ENCODE measurements around the gene PODNL1.

Gene PODNL1

GRCh38 chr19:13902993-13903555 lies 35.1 kb downstream of the PODNL1 start:
- Histone ChIP-seq H3K27me3 (ENCODE audit: insufficient read depth, low read length, poor library complexity) (no peaks in the 10 kb centered on the region), H2AFZ (ENCODE audit: low read depth, low read length) (no peak overlapping the region), H3K9me3 (ENCODE audit: insufficient read depth, low read length, severe bottlenecking) (no peaks in the 10 kb centered on the region), H3K79me2 (ENCODE audit: insufficient read depth, low read length) (peaks cover 28% of the 10 kb centered on the region), H4K20me1 (ENCODE audit: insufficient read depth, low read length) (no peaks in the 10 kb centered on the region), H3K9ac (ENCODE audit: low read depth, low read length) (no peak overlapping the region), H3K4me1 (ENCODE audit: insufficient read depth, low read length) (peaks cover 78% of the 10 kb centered on the region), H3K27ac (ENCODE audit: low read length) (peak overlapping the region; percentile 10; the same call in 1 of the 2 replicates), H3K36me3 (ENCODE audit: insufficient read depth, low read length) (peaks cover 2% of the 10 kb centered on the region), H3K4me3 (ENCODE audit: low read depth in 1 of 2, low read length in 2 of 2) (no peak overlapping the region), H3K4me2 (ENCODE audit: insufficient read depth, low read length) (peak overlapping the region; percentile 91)
- ATAC-seq (ENCODE audit: insufficient read depth, low read depth) (0 out of 3 replicates have a peak, but pooled peaks have one; percentile 16), DNase-seq (peak; percentile 59)
- peak; percentile 74 for TF ChIP-seq CTCF (IDR thresholded peaks at IDR 0.05; ENCODE audit: borderline replicate concordance, extremely low read depth, low read length, poor library complexity, severe bottlenecking)
- no peak for TF ChIP-seq EZH2 (IDR thresholded peaks at IDR 0.05; ENCODE audit: borderline replicate concordance, low read depth, low read length, severe bottlenecking)

GRCh38 chr19:13899912-13900584 lies 38.2 kb downstream of the PODNL1 start:
- Histone ChIP-seq H3K9me3 (ENCODE audit: insufficient read depth, low read length, severe bottlenecking) (no peaks in the 10 kb centered on the region), H3K36me3 (ENCODE audit: insufficient read depth, low read length) (peaks cover 16% of the 10 kb centered on the region), H3K27me3 (ENCODE audit: insufficient read depth, low read length, poor library complexity) (no peaks in the 10 kb centered on the region), H3K79me2 (ENCODE audit: insufficient read depth, low read length) (peaks cover 15% of the 10 kb centered on the region; the same call in 1 of the 2 replicates), H2AFZ (ENCODE audit: low read depth, low read length) (no peak overlapping the region), H3K27ac (ENCODE audit: low read length) (no peak overlapping the region; the same call in 1 of the 2 replicates), H3K4me2 (ENCODE audit: insufficient read depth, low read length) (peak overlapping the region; percentile 26; the same call in 1 of the 2 replicates), H4K20me1 (ENCODE audit: insufficient read depth, low read length) (no peaks in the 10 kb centered on the region), H3K4me3 (ENCODE audit: low read depth in 1 of 2, low read length in 2 of 2) (no peak overlapping the region), H3K9ac (ENCODE audit: low read depth, low read length) (peak overlapping the region; percentile 20; the same call in 1 of the 2 replicates), H3K4me1 (ENCODE audit: insufficient read depth, low read length) (peaks cover 54% of the 10 kb centered on the region)
- no peak for DNase-seq
- no peak for ATAC-seq (ENCODE audit: insufficient read depth, low read depth)
- TF ChIP-seq CTCF (IDR thresholded peaks at IDR 0.05; ENCODE audit: borderline replicate concordance, extremely low read depth, low read length, poor library complexity, severe bottlenecking): no peak
- no peak for TF ChIP-seq EZH2 (IDR thresholded peaks at IDR 0.05; ENCODE audit: borderline replicate concordance, low read depth, low read length, severe bottlenecking)

- Histone ChIP-seq H3K36me3 (ENCODE audit: insufficient read depth, low read length) (peaks cover 22% of the 10 kb centered on the region), H3K79me2 (ENCODE audit: insufficient read depth, low read length) (peaks cover 13% of the 10 kb centered on the region; the same call in 1 of the 2 replicates), H3K4me3 (ENCODE audit: low read depth in 1 of 2, low read length in 2 of 2) (no peak overlapping the region), H3K27me3 (ENCODE audit: insufficient read depth, low read length, poor library complexity) (no peaks in the 10 kb centered on the region), H4K20me1 (ENCODE audit: insufficient read depth, low read length) (no peaks in the 10 kb centered on the region), H3K4me2 (ENCODE audit: insufficient read depth, low read length) (0 out of 2 replicates have a peak overlapping the region, but pooled peaks have one; percentile 0), H3K4me1 (ENCODE audit: insufficient read depth, low read length) (peaks cover 47% of the 10 kb centered on the region), H3K9me3 (ENCODE audit: insufficient read depth, low read length, severe bottlenecking) (no peaks in the 10 kb centered on the region), H2AFZ (ENCODE audit: low read depth, low read length) (no peak overlapping the region), H3K9ac (ENCODE audit: low read depth, low read length) (no peak overlapping the region), H3K27ac (ENCODE audit: low read length) (peak overlapping the region; percentile 9; the same call in 1 of the 2 replicates)
- TF ChIP-seq EZH2 (IDR thresholded peaks at IDR 0.05; ENCODE audit: borderline replicate concordance, low read depth, low read length, severe bottlenecking): no peak
- TF ChIP-seq CTCF (IDR thresholded peaks at IDR 0.05; ENCODE audit: borderline replicate concordance, extremely low read depth, low read length, poor library complexity, severe bottlenecking): no peak
- DNase-seq (peak; percentile 30), ATAC-seq (ENCODE audit: insufficient read depth, low read depth) (peak; percentile 27; the same call in 1 of the 3 replicates)
Measured at GRCh38 chr19:13899393-13899792, 38.8 kb downstream of the PODNL1 start.

Data from DND-41 (cell line).